ENCODE data around the gene CDH23. TPM values are rescaled to one million over a fixed set of nuclear protein-coding genes. Genes with fewer than 3 reads are reported as not detected.

The CDH23 gene
- total RNA-seq, 2 donors from 2014 or later, result 28.5 to 58.7 TPM

- intact Hi-C loops (cut with DNase I), result no loop called here
Observed at GRCh38 chr10:71660313-71660712, 263.6 kb downstream of the CDH23 start.

GRCh38 chr10:71661060-71661622, 264.4 kb downstream of the CDH23 start:
- intact Hi-C loops (cut with DNase I), result no loop called here
- Histone ChIP-seq H3K4me3 (no peak overlapping the region), H3K4me1 (no peaks in the 10 kb centered on the region), H3K36me3 (replicated peaks in 1 of 2; ENCODE audit: insufficient read depth in 1 of 2, low read depth in 2 of 2) (no peaks in the 10 kb centered on the region), H3K27me3 (no peaks in the 10 kb centered on the region), H3K9me3 (no peaks in the 10 kb centered on the region), H3K27ac (no peak overlapping the region)
- WGBS, 2 donors, result 55 to 74% methylated on average over 11 of the region's 11 CpGs
- ATAC-seq (no peak), DNase-seq (no peak)
- no peak for TF ChIP-seq CTCF (IDR thresholded peaks at IDR 0.05)
- no peak for TF ChIP-seq POLR2A (IDR thresholded peaks at IDR 0.05)

More at GRCh38 chr10:71660313-71660712, 263.6 kb downstream of the CDH23 start:
- H3K9me3 ChIP-seq, result no peaks in the 10 kb centered on the region
- no peaks in the 10 kb centered on the region for H3K27me3 ChIP-seq
- H3K4me1 ChIP-seq, result no peaks in the 10 kb centered on the region
- no peak overlapping the region for H3K4me3 ChIP-seq
- TF ChIP-seq POLR2A (IDR thresholded peaks at IDR 0.05), result no peak
- no peak for TF ChIP-seq CTCF (IDR thresholded peaks at IDR 0.05)
- no peak overlapping the region for H3K27ac ChIP-seq
- DNase-seq, result no peak
- no peak for ATAC-seq
- WGBS, 2 donors, result 70 to 79% methylated on average over 3 to 4 of the region's 4 CpGs
- no peaks in the 10 kb centered on the region for H3K36me3 ChIP-seq (replicated peaks in 1 of 2; ENCODE audit: insufficient read depth in 1 of 2, low read depth in 2 of 2)

- TF ChIP-seq POLR2A (IDR thresholded peaks at IDR 0.05) (no peak), CTCF (IDR thresholded peaks at IDR 0.05) (no peak)
- H3K9me3 ChIP-seq, result no peaks in the 10 kb centered on the region
- H3K36me3 ChIP-seq (replicated peaks in 1 of 2; ENCODE audit: insufficient read depth in 1 of 2, low read depth in 2 of 2), result no peaks in the 10 kb centered on the region
- 56 to 72% methylated on average over 15 to 22 of the region's 28 CpGs for WGBS, 2 donors
- H3K27ac ChIP-seq, result no peak overlapping the region
- ATAC-seq (no peak), DNase-seq (no peak)
- H3K4me1 ChIP-seq, result no peaks in the 10 kb centered on the region
- intact Hi-C loops (cut with DNase I), result no loop called here
- H3K4me3 ChIP-seq, result no peak overlapping the region
- H3K27me3 ChIP-seq, result no peaks in the 10 kb centered on the region
Observed at GRCh38 chr10:71661779-71662336, 265.1 kb downstream of the CDH23 start.

- no peaks in the 10 kb centered on the region for H3K9me3 ChIP-seq
- H3K27ac ChIP-seq, result no peak overlapping the region
- no peak for DNase-seq
- TF ChIP-seq POLR2A (IDR thresholded peaks at IDR 0.05), result no peak
- no peak for TF ChIP-seq CTCF (IDR thresholded peaks at IDR 0.05)
- no peak for ATAC-seq
- no peaks in the 10 kb centered on the region for H3K4me1 ChIP-seq
- H3K36me3 ChIP-seq (replicated peaks in 1 of 2; ENCODE audit: insufficient read depth in 1 of 2, low read depth in 2 of 2), result no peaks in the 10 kb centered on the region
- WGBS, 2 donors, result 69 to 77% methylated on average over 7 of the region's 7 CpGs
- intact Hi-C loops (cut with DNase I), result no loop called here
- H3K27me3 ChIP-seq, result no peaks in the 10 kb centered on the region
- no peak overlapping the region for H3K4me3 ChIP-seq
Observed at GRCh38 chr10:71663311-71663710, 266.6 kb downstream of the CDH23 start.

- intact Hi-C loops (cut with DNase I), result no loop called here
- Histone ChIP-seq H3K27me3 (no peaks in the 10 kb centered on the region), H3K4me3 (no peak overlapping the region), H3K9me3 (no peaks in the 10 kb centered on the region), H3K27ac (no peak overlapping the region), H3K4me1 (no peaks in the 10 kb centered on the region), H3K36me3 (replicated peaks in 1 of 2; ENCODE audit: insufficient read depth in 1 of 2, low read depth in 2 of 2) (no peaks in the 10 kb centered on the region)
- DNase-seq (no peak), ATAC-seq (no peak)
- WGBS, 2 donors, result 42 to 80% methylated on average over 2 of the region's 2 CpGs
- TF ChIP-seq POLR2A (IDR thresholded peaks at IDR 0.05) (no peak), CTCF (IDR thresholded peaks at IDR 0.05) (no peak)
Observed at GRCh38 chr10:71664585-71664984, 267.9 kb downstream of the CDH23 start.
